ENCODE data around the gene SRCIN1. TPM values are rescaled to one million over a fixed set of nuclear protein-coding genes. Genes with fewer than 3 reads are reported as not detected.

The SRCIN1 gene
- total RNA-seq, 1 donor from 2014 or later, result 6.6 TPM

DNA sequence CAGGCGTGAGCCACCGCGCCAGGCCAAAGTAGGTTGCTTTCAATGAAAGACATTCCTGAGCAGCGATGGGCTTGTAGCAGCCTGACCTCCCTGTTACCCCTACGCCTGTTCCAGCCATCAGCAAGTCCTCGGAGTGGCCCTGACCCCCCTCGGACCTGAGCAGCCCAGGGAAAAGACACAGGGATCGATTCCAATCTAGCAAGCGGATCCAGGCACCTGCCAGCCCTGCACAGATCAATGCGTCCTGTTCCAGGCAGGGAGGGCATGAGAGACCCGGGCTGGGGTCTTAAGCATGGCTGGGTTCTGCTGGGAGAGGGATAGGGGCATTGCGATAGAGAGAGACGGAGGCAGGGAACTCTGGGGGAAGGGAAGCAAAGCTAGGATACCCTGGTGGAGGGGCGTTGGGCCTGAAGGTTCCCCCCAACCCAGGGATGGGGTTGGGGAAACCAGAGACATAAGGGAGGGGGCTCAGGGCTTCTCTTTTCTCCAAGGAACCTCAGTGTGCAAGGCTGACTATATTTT lies 21.9 kb downstream of the SRCIN1 start:
- Histone ChIP-seq H3K27me3 (ENCODE audit: low read depth) (peaks cover 70% of the 10 kb centered on the region), H3K36me3 (no peaks in the 10 kb centered on the region), H3K27ac (no peak overlapping the region), H3K4me3 (no peak overlapping the region), H3K4me1 (peaks cover 12% of the 10 kb centered on the region), H3K9me3 (no peaks in the 10 kb centered on the region)
- intact Hi-C loops (cut with DNase I), result no loop called here
- TF ChIP-seq, protein P1, sequence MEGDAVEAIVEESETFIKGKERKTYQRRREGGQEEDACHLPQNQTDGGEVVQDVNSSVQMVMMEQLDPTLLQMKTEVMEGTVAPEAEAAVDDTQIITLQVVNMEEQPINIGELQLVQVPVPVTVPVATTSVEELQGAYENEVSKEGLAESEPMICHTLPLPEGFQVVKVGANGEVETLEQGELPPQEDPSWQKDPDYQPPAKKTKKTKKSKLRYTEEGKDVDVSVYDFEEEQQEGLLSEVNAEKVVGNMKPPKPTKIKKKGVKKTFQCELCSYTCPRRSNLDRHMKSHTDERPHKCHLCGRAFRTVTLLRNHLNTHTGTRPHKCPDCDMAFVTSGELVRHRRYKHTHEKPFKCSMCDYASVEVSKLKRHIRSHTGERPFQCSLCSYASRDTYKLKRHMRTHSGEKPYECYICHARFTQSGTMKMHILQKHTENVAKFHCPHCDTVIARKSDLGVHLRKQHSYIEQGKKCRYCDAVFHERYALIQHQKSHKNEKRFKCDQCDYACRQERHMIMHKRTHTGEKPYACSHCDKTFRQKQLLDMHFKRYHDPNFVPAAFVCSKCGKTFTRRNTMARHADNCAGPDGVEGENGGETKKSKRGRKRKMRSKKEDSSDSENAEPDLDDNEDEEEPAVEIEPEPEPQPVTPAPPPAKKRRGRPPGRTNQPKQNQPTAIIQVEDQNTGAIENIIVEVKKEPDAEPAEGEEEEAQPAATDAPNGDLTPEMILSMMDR (IDR thresholded peaks at IDR 0.05), result no peak
- DNase-seq (no peak), ATAC-seq (no peak)

DNA sequence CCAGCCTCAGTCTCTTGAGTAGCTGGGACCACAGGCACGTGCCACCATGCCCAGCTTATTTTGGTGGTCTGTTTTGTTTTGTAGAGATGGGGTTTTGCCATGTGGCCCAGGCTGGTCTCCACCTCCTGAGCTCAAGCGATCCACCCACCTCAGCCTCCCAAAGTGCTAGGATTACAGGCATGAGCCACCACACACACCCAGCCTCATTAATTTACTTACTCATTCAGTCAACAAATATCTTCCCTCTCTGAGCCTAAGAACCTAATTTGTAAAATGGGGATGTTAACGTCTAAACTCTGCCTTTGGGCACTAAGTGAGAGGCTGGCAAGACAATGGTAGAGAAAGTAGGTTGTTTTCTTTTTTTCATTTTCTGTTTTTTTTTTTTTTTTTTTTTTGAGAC lies 22.6 kb downstream of the SRCIN1 start:
- no peak for ATAC-seq
- Histone ChIP-seq H3K9me3 (no peaks in the 10 kb centered on the region), H3K36me3 (no peaks in the 10 kb centered on the region), H3K4me1 (peaks cover 19% of the 10 kb centered on the region), H3K27ac (no peak overlapping the region), H3K4me3 (no peak overlapping the region), H3K27me3 (ENCODE audit: low read depth) (peaks cover 70% of the 10 kb centered on the region)
- no peak for DNase-seq
- intact Hi-C loops (cut with DNase I), result no loop called here
- TF ChIP-seq, protein P1 (IDR thresholded peaks at IDR 0.05), result no peak

DNA sequence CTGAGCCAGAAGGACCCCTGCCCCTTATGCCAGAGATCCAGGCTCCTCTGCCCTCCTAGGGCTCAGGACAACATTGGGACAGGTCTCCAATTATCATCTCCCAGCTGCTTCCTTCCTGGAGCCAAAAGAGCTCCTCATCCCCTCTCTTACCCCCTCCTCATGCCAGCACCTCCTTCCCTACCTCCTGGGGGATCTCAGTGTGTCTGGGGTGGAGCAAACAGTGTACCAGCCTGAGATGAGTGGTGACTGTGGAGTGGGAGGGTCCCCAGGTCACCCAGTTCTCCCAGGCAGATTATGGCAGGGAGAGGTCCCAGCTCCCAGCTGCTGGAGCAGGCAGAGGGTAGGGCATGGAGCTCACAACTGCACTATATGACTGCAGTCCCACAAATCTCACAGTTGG lies 23.7 kb downstream of the SRCIN1 start:
- H3K4me1 ChIP-seq, result peaks cover 22% of the 10 kb centered on the region
- H3K36me3 ChIP-seq, result no peaks in the 10 kb centered on the region
- H3K27ac ChIP-seq, result no peak overlapping the region
- H3K27me3 ChIP-seq (ENCODE audit: low read depth), result peaks cover 73% of the 10 kb centered on the region
- ATAC-seq (no peak), DNase-seq (no peak)
- TF ChIP-seq, protein P1 (IDR thresholded peaks at IDR 0.05), result no peak
- intact Hi-C loops (cut with DNase I), result no loop called here
- H3K4me3 ChIP-seq, result no peak overlapping the region
- H3K9me3 ChIP-seq, result no peaks in the 10 kb centered on the region

DNA sequence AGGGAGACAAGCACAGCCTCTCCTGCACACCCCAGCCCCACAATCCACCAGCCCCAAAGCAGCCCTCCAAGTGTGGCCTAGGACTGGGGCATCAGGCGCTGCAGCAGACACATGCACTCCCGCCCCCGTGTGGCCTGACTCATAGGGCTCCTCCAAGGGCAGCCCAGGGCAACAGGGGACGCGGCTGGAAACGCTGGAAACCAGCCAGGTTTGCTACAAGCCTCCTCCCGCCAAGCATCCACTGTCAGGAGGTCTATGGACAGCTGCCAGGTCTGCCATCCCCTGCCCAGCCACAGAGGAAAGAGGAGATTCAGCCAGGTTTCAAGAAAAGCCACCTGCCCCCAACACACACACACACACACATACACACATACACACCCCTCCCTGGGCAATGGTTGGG lies 25.8 kb downstream of the SRCIN1 start:
- ATAC-seq (no peak), DNase-seq (peak; percentile 67)
- H3K36me3 ChIP-seq, result no peaks in the 10 kb centered on the region
- H3K9me3 ChIP-seq, result no peaks in the 10 kb centered on the region
- no peak overlapping the region for H3K4me3 ChIP-seq
- TF ChIP-seq, protein P1 (IDR thresholded peaks at IDR 0.05), result no peak
- no peak overlapping the region for H3K27ac ChIP-seq
- peaks cover 75% of the 10 kb centered on the region for H3K27me3 ChIP-seq (ENCODE audit: low read depth)
- H3K4me1 ChIP-seq, result peaks cover 22% of the 10 kb centered on the region
- intact Hi-C loops (cut with DNase I), result no loop called here

DNA sequence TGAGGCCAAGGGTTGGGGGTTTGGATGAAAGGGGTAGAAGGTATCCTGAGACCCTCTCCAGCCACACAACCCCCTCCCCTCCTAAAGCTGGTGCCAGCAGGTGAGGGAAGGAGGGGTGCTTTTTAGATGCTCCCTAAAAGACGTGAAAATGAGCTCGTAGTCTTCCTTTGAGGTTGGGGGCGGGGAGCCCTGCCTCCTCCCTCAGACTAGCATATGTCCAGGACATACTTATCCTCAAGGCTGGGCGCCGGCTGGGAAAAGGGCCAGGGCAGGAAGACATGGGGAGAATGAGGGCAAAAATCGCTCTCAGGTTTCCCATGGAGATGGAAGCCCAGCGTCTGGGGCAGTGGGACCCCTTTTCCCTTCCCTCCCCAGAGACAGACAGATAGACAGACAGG lies 26.7 kb downstream of the SRCIN1 start:
- H3K27me3 ChIP-seq (ENCODE audit: low read depth), result peaks cover 75% of the 10 kb centered on the region
- ATAC-seq (no peak), DNase-seq (no peak)
- no peaks in the 10 kb centered on the region for H3K9me3 ChIP-seq
- H3K4me3 ChIP-seq, result no peak overlapping the region
- TF ChIP-seq, protein P1 (IDR thresholded peaks at IDR 0.05), result no peak
- H3K4me1 ChIP-seq, result peaks cover 13% of the 10 kb centered on the region
- H3K27ac ChIP-seq, result no peak overlapping the region
- intact Hi-C loops (cut with DNase I), result no loop called here
- H3K36me3 ChIP-seq, result no peaks in the 10 kb centered on the region
